ENCODE results near the gene GRIFIN.

GRIFIN gene

GRCh38 chr7:2499719-2500430 lies 23.7 kb upstream of the GRIFIN start:
- in situ Hi-C loops (cut with MboI; ENCODE audit: low sequenced_read_pairs): no loop called here

- in situ Hi-C loops (cut with MboI; ENCODE audit: low sequenced_read_pairs): no loop called here
Measured at GRCh38 chr7:2499181-2499580, 23.0 kb upstream of the GRIFIN start.

GRCh38 chr7:2498708-2499107 lies 22.5 kb upstream of the GRIFIN start:
- in situ Hi-C loops (cut with MboI; ENCODE audit: low sequenced_read_pairs): no loop called here

- in situ Hi-C loops (cut with MboI; ENCODE audit: low sequenced_read_pairs): no loop called here
Measured at GRCh38 chr7:2497500-2498336, 21.5 kb upstream of the GRIFIN start.

- in situ Hi-C loops (cut with MboI; ENCODE audit: low sequenced_read_pairs): no loop called here
Measured at GRCh38 chr7:2497065-2497464, 20.9 kb upstream of the GRIFIN start.

GRCh38 chr7:2496375-2496774 lies 20.2 kb upstream of the GRIFIN start:
- in situ Hi-C loops (cut with MboI; ENCODE audit: low sequenced_read_pairs): no loop called here

- in situ Hi-C loops (cut with MboI; ENCODE audit: low sequenced_read_pairs): no loop called here
Measured at GRCh38 chr7:2495418-2496299, 19.5 kb upstream of the GRIFIN start.

GRCh38 chr7:2494191-2495130 lies 18.3 kb upstream of the GRIFIN start:
- in situ Hi-C loops (cut with MboI; ENCODE audit: low sequenced_read_pairs): no loop called here

GRCh38 chr7:2493205-2494164 lies 17.3 kb upstream of the GRIFIN start:
- in situ Hi-C loops (cut with MboI; ENCODE audit: low sequenced_read_pairs): no loop called here

- in situ Hi-C loops (cut with MboI; ENCODE audit: low sequenced_read_pairs): no loop called here
Measured at GRCh38 chr7:2492038-2492437, 15.8 kb upstream of the GRIFIN start.

- in situ Hi-C loops (cut with MboI; ENCODE audit: low sequenced_read_pairs): no loop called here
Measured at GRCh38 chr7:2490181-2490651, 14.0 kb upstream of the GRIFIN start.

GRCh38 chr7:2488681-2489080 lies 12.5 kb upstream of the GRIFIN start:
- in situ Hi-C loops (cut with MboI; ENCODE audit: low sequenced_read_pairs): no loop called here

GRCh38 chr7:2488272-2488645 lies 12.1 kb upstream of the GRIFIN start:
- in situ Hi-C loops (cut with MboI; ENCODE audit: low sequenced_read_pairs): no loop called here

- in situ Hi-C loops (cut with MboI; ENCODE audit: low sequenced_read_pairs): no loop called here
Measured at GRCh38 chr7:2487586-2488271, 11.5 kb upstream of the GRIFIN start.

- in situ Hi-C loops (cut with MboI; ENCODE audit: low sequenced_read_pairs): no loop called here
Measured at GRCh38 chr7:2484868-2485267, 8.7 kb upstream of the GRIFIN start.

GRCh38 chr7:2483494-2483893 lies 7.3 kb upstream of the GRIFIN start:
- in situ Hi-C loops (cut with MboI; ENCODE audit: low sequenced_read_pairs): no loop called here

- in situ Hi-C loops (cut with MboI; ENCODE audit: low sequenced_read_pairs): no loop called here
Measured at GRCh38 chr7:2482725-2483451, 6.7 kb upstream of the GRIFIN start.

- in situ Hi-C loops (cut with MboI; ENCODE audit: low sequenced_read_pairs): no loop called here
Measured at GRCh38 chr7:2481195-2481594, 5.0 kb upstream of the GRIFIN start.
